Heart left ventricle (tissue), 13 donors: ENCODE measurements around the gene CDK6.

Source experiments
- CTCF ChIP-seq, 12 donors: fragments of 200-600 bp; sonication (generic) in 4 of 12; IDR thresholded peaks; one replicate each; pipeline versions ENCODE4 v1.5.0 to v1.8.0; 2018 to 2022; ENCODE audit warnings: antibody characterized with exemption in 12 of 12, mild to moderate bottlenecking in 5 of 12
- POLR2A ChIP-seq, 2 donors: fragments of 450-650 bp; IDR thresholded peaks; one replicate each; pipeline ENCODE4 v1.6.1; 2017; ENCODE audit warnings: antibody characterized with exemption in 2 of 2, mild to moderate bottlenecking in 2 of 2, moderate library complexity in 2 of 2
- donor health status: ischemic (EF 13 %, LVEDD 7.1; RV severe dilation, severe dysfunction).
- donor health status: DM: no; HTN: yes; CAD: no.
- donor health status: DM: no; HTN: no; CAD: no.
- donor health status: ischemic (EF 25% LVEDD 6.9; RV normal size, moderate dysfunction).
- donor health status: ischemic (EF 25% LVEDD 5.7; RV mildly dilated, moderate dysfunction).
- donor health status: ischemic (EF 35%, LVEDD 5.7; RV mildly dilated, moderate dysfunction).
- donor health status: nonischemic (EF 11% LVEDD 7.7; RV severe dilation, severe dysfunction).
- donor health status: DM: yes; HTN: yes; CAD: no.
- donor health status: PGD.
- donor health status: ischemic (EF 29% LVEDD 5.4; RV normal size, mild dysfunction).
- donor health status: nonischemic (EF 23%, LVEDD 6.1; RV moderate dilation, normal function).

GRCh38 chr7:92633211-92633906, 203.0 kb downstream of the CDK6 start:
- TF ChIP-seq CTCF (IDR thresholded peaks at IDR 0.05) = no peak
- TF ChIP-seq POLR2A (IDR thresholded peaks at IDR 0.05) = no peak
